Stomach smooth muscle (tissue), 2 donors: ENCODE results near the gene RGS17.

Experiments used
- H3K27ac ChIP-seq: one replicate; pipeline ENCODE4 v1.7.0; 2013; ENCODE audit warnings: mild to moderate bottlenecking, low read length, inconsistent platforms
- H3K27me3 ChIP-seq, 2 donors: one replicate each; pipeline ENCODE4 v1.7.0; 2013; ENCODE audit warnings: low read length in 2 of 2; ENCODE audit not compliant: insufficient read depth in 2 of 2, control insufficient read depth in 1 of 2
- H3K36me3 ChIP-seq, 2 donors: one replicate each; pipeline ENCODE4 v1.7.0; 2013; ENCODE audit warnings: low read length in 2 of 2; ENCODE audit not compliant: control insufficient read depth in 2 of 2, insufficient read depth in 2 of 2
- H3K4me1 ChIP-seq: one replicate; pipeline ENCODE4 v1.7.0; 2013; ENCODE audit warnings: low read length; ENCODE audit not compliant: control insufficient read depth, insufficient read depth
- H3K4me3 ChIP-seq, 2 donors: one replicate each; pipeline ENCODE4 v1.7.0; 2013; ENCODE audit warnings: low read length in 2 of 2
- H3K9ac ChIP-seq, 2 donors: one replicate each; pipeline ENCODE4 v1.7.0; 2013; ENCODE audit warnings: low read length in 2 of 2, mild to moderate bottlenecking in 1 of 2
- H3K9me3 ChIP-seq, 2 donors: one replicate each; pipeline ENCODE4 v1.7.0; 2013; ENCODE audit warnings: low read length in 2 of 2; ENCODE audit not compliant: control insufficient read depth in 2 of 2
- donor health status: healthy.
- donor health status: Pancreatic carcinoma.

RGS17 gene

DNA sequence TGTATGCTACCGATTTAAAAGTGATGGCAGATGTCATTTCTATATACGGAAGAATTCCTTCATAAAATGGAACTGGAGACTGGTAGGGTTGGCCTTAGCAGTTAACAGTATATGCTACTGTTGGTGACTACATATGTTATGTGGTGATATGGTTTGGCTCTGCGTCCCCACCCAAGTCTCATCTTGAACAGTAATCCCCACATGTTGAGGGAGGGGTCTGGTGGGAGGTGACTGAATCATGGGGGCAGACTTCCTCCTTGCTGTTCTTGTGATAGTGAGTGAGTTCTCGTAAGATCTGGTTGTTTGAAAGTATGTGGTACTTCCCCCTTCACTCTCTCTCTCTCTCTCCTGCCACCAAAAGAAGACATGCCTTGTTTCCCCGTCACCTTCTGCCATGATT, 29.6 kb downstream of the RGS17 start:
- Histone ChIP-seq H3K9me3 (no peaks in the 10 kb centered on the region), H3K4me1 (peaks cover 2% of the 10 kb centered on the region), H3K9ac (no peak overlapping the region), H3K27me3 (no peaks in the 10 kb centered on the region), H3K27ac (no peak overlapping the region), H3K36me3 (no peaks in the 10 kb centered on the region), H3K4me3 (no peak overlapping the region)

GRCh38 chr6:153099636-153100035, 31.4 kb downstream of the RGS17 start:
- H3K9ac ChIP-seq = no peak overlapping the region
- no peak overlapping the region for H3K27ac ChIP-seq
- H3K4me3 ChIP-seq = no peak overlapping the region
- no peaks in the 10 kb centered on the region for H3K9me3 ChIP-seq
- no peaks in the 10 kb centered on the region for H3K36me3 ChIP-seq
- no peaks in the 10 kb centered on the region for H3K27me3 ChIP-seq
- peaks cover under 1% of the 10 kb centered on the region for H3K4me1 ChIP-seq

DNA sequence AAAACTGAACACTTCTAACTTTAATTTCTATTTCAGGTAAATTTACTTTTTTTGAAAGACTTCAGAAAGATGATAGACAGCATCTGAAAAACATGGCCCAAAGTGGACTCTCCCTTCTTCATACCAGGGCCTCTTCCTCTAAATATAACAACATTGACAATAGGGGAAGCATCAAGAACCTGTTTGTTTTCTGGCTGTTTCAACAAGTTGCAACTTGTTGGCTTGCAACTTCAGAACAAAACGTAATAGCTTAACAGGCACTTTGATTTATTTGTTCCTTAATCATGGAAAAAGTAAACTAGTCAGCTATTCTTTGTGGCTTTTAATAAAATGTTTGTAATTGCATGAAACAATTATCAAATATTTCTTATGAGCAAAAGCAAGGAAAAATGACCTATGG, 34.3 kb downstream of the RGS17 start:
- no peaks in the 10 kb centered on the region for H3K36me3 ChIP-seq
- no peaks in the 10 kb centered on the region for H3K9me3 ChIP-seq
- no peak overlapping the region for H3K27ac ChIP-seq
- H3K4me1 ChIP-seq = no peaks in the 10 kb centered on the region
- H3K9ac ChIP-seq = no peak overlapping the region
- H3K27me3 ChIP-seq = no peaks in the 10 kb centered on the region
- H3K4me3 ChIP-seq = no peak overlapping the region

DNA sequence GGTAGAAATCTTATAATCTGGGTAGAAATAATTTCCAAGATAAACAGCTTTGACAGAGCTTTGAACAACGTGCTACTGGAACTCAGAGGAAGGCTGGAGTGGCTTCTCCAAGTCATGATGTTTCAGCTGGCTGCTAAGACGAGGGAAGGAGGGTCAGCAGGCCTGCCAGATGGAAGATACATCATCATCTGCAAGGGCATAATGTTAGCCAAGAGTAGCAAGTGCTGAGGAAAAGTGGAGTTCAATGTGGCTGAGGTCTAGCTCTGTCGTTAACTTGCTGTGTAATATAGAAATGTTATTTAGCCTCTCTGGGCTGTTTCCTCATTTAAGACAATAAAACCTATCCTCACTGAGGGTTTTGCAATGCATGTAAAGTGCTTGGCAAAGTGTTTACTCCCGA, 35.1 kb downstream of the RGS17 start:
- no peaks in the 10 kb centered on the region for H3K36me3 ChIP-seq
- H3K9me3 ChIP-seq = no peaks in the 10 kb centered on the region
- no peaks in the 10 kb centered on the region for H3K4me1 ChIP-seq
- no peak overlapping the region for H3K27ac ChIP-seq
- no peak overlapping the region for H3K9ac ChIP-seq
- H3K27me3 ChIP-seq = no peaks in the 10 kb centered on the region
- no peak overlapping the region for H3K4me3 ChIP-seq

DNA sequence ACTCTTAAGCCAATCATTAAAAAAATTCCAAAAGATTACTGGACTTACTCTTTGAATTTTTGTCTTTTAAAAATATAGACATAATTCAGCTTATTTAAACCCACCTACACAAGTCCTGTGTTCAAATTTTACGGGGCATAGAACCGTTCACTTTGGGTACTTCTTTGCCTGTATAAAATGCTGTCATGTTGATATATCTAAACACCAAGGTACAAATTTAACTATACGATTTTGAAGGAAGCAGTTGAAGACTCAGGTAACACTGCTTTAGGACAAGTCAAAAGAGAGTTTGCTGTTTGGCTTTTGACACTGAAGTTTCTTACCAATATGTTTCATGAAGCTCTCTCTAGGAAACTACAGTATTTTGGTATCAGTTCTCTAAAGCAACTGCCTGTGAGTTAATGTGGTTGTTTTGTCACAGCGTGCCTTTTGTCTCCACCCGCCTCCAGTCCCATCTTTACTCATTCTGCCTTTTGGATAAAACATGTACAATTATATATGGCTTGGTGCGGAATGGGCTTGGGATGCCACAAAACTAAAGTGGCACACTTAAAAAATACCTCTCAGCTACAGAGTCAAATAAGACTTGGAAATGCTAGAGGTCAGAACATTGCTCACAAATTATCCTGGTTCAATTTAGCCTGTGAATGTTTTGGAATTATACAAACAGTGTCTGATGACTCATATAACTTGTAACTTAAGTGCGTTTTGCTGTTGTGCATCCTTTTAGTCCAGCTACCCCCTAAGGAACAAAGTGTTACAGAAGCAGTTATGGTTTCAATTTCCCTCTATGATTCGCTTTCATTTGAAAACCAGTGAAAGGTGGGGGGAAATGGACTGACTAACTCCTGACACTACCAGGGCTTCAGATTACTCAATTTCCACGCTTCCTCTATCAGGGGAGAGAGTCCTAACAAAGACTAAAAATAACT, 38.7 kb downstream of the RGS17 start:
- Histone ChIP-seq H3K27me3 (no peaks in the 10 kb centered on the region), H3K9me3 (no peaks in the 10 kb centered on the region), H3K9ac (peak overlapping the region in 1 of 2 donors; percentile 30), H3K4me1 (no peaks in the 10 kb centered on the region), H3K36me3 (no peaks in the 10 kb centered on the region), H3K4me3 (peak overlapping the region in 1 of 2 donors; percentile 24), H3K27ac (peak overlapping the region; percentile 7)

DNA sequence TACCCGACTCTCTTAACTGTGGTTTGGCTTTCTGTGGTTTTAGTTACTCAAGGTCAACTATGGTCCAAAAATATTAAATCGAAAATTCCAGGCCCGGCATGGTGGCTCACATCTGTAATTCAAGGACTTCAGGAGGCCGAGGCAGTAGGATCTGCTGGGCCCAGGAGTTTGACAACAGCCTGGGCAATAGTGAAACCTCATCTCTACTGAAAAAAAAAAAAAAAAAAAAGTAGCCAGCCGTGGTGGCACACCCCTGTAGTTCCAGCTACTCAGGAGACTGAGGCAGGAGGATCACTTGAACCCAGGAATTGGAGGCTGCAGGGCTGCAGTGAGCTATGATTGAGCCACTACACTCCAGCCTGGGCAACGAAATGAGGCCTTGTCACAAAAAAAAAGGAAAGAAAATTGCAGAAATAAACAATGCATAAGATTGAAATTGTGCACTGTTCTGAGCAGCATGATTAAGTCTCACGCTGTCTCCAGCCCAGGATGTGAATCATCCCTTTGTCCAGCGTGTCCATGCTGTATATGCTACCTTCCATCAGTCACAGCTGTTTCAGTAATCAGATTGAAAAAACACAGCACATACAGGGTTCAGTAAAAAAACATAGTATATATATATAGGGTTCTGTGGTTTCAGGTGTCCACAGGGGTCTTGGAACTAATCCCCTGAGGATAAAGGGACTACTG, 40.7 kb downstream of the RGS17 start:
- Histone ChIP-seq H3K4me3 (no peak overlapping the region), H3K9me3 (no peaks in the 10 kb centered on the region), H3K36me3 (no peaks in the 10 kb centered on the region), H3K9ac (no peak overlapping the region), H3K4me1 (no peaks in the 10 kb centered on the region), H3K27ac (no peak overlapping the region), H3K27me3 (no peaks in the 10 kb centered on the region)

- no peaks in the 10 kb centered on the region for H3K4me1 ChIP-seq
- no peak overlapping the region for H3K9ac ChIP-seq
- H3K4me3 ChIP-seq = no peak overlapping the region
- H3K27me3 ChIP-seq = no peaks in the 10 kb centered on the region
- H3K9me3 ChIP-seq = no peaks in the 10 kb centered on the region
- H3K27ac ChIP-seq = no peak overlapping the region
- H3K36me3 ChIP-seq = no peaks in the 10 kb centered on the region
Measured at GRCh38 chr6:153088796-153089195, 42.3 kb downstream of the RGS17 start.

DNA sequence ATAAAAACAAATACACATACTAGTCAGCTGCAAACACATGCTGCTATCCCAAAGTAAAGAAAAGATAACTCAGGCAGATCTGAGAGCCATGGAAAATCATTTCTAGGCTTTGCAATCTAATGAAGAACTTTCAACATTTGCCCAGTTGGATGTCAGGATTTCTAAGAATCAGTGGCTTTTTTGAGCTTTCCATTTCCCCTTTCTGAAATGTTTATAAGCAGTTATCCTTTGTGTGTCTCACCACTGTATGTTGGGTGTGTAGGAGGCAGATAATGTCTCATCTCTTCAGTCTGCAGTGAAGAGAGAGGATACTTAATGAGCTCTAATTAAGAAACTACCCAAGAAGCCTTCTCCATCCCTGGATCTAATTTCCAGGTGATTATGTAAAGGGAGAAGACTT, 43.6 kb downstream of the RGS17 start:
- Histone ChIP-seq H3K27ac (no peak overlapping the region), H3K4me3 (no peak overlapping the region), H3K9me3 (no peaks in the 10 kb centered on the region), H3K9ac (no peak overlapping the region), H3K27me3 (no peaks in the 10 kb centered on the region), H3K36me3 (no peaks in the 10 kb centered on the region), H3K4me1 (no peaks in the 10 kb centered on the region)

- Histone ChIP-seq H3K9me3 (no peaks in the 10 kb centered on the region), H3K4me3 (no peak overlapping the region)
Measured at GRCh38 chr6:153086225-153086990, 44.7 kb downstream of the RGS17 start.

DNA sequence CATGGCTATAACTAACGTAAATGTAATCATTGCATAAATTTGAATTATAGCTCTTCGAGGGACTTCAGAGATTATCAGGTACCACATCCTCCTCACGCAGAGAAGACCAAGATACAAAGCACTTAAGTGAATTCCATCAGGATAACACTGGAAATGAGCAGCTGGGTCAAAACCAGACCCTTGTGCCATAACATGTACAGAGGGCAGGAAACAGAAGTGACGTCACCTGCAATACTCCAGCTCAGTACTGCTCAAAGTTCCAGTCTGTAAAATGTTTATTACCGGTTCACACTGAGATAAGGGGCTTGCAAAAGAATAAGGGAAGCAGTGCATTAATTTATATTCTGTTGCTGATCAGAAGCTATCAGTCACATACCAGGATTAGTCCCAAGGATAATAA, 45.8 kb downstream of the RGS17 start:
- H3K9ac ChIP-seq = no peak overlapping the region
- no peak overlapping the region for H3K4me3 ChIP-seq
- H3K4me1 ChIP-seq = no peaks in the 10 kb centered on the region
- H3K36me3 ChIP-seq = no peaks in the 10 kb centered on the region
- no peaks in the 10 kb centered on the region for H3K9me3 ChIP-seq
- H3K27ac ChIP-seq = no peak overlapping the region
- H3K27me3 ChIP-seq = no peaks in the 10 kb centered on the region

More at GRCh38 chr6:153086225-153086990, 44.7 kb downstream of the RGS17 start:
- Histone ChIP-seq H3K9ac (no peak overlapping the region), H3K36me3 (no peaks in the 10 kb centered on the region), H3K27ac (no peak overlapping the region), H3K4me1 (no peaks in the 10 kb centered on the region), H3K27me3 (no peaks in the 10 kb centered on the region)
